ENCODE results near the gene SLC35G3. TPM values are rescaled to one million over a fixed set of nuclear protein-coding genes. Genes with fewer than 3 reads are reported as not detected.

The SLC35G3 gene
- total and polyA plus RNA-seq, 10 of the 15 experiments (the other 5 are each of a cell fraction or from before 2014, with no cell fraction given): not detected

GRCh38 chr17:35242158-35242804, 48.1 kb upstream of the SLC35G3 start (continued):
- TF ChIP-seq ZBTB40 (IDR thresholded peaks at IDR 0.05; ENCODE audit: borderline replicate concordance): no peak
- no peak for TF ChIP-seq HDAC2 (IDR thresholded peaks at IDR 0.05)

DNA sequence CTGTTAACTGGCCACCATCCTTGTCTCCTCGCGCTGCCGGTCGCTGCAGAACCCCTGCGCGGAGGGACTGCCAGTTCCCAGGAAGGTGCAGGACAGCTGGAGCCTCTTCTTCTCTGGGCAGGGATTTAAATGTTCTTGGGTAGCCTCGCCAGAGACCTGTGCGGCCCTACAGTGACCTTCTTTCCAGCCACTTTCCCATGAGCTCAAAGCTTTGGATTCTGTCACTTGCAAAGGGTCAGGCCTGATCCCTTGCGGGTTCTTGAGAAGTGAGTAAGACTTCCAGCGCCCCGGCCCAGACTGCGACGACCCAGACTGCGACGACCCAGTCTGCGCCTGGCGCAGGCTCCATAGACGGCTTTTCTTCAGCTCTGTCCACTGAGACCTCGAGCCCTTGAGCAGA, 47.3 kb upstream of the SLC35G3 start:
- no peak for ATAC-seq
- TF ChIP-seq LARP7 (IDR thresholded peaks at IDR 0.05) (no peak), PAX8 (IDR thresholded peaks at IDR 0.05) (no peak), RAD51 (IDR thresholded peaks at IDR 0.05) (no peak)
- Histone ChIP-seq H3K27me3 (replicated peaks in 1 of 2; ENCODE audit: control insufficient read depth in 2 of 2, insufficient read depth in 2 of 2, low read length in 1 of 2) (no peaks in the 10 kb centered on the region), H4K20me1 (ENCODE audit: control insufficient read depth, insufficient read depth) (no peaks in the 10 kb centered on the region), H3K9me3 (replicated peaks; ENCODE audit: control insufficient read depth, insufficient read depth, low read length) (no peaks in the 10 kb centered on the region), H3K27ac (ENCODE audit: control insufficient read depth, insufficient read depth) (no peak overlapping the region), H3K9ac (ENCODE audit: control insufficient read depth, insufficient read depth, low read length) (no peak overlapping the region; the same call in 1 of the 2 replicates), H3K4me3 (peak overlapping the region; percentile 98; the same call in 1 of the 2 replicates), H3K36me3 (ENCODE audit: control insufficient read depth in 2 of 2, insufficient read depth in 2 of 2, low read length in 1 of 2) (no peaks in the 10 kb centered on the region), H3K4me1 (ENCODE audit: control insufficient read depth, insufficient read depth, low read length) (peaks cover 13% of the 10 kb centered on the region; the same call in 1 of the 2 replicates), H3K4me2 (ENCODE audit: control insufficient read depth, insufficient read depth) (peak overlapping the region; percentile 95), H3K79me2 (ENCODE audit: control insufficient read depth, insufficient read depth, low read length) (no peaks in the 10 kb centered on the region), H2AFZ (ENCODE audit: control insufficient read depth, low read depth, low read length) (no peak overlapping the region)
- ChIA-PET SMC1A (ENCODE audit: uncharacterized antibody, unreplicated experiment) (interaction anchor here (0.9 kb wide), 1 partner anchor 59 kb away, joined by 3 read pairs; no protein-coding TSS in a partner anchor), POLR2A (interaction anchor here (1.1 kb wide), 1 partner anchor 21 kb away, joined by 3 read pairs; no protein-coding TSS in a partner anchor), RAD21 (ENCODE audit: unreplicated experiment) (no interaction called here), CTCF (no interaction called here)
- in situ Hi-C loops (cut with MboI) (no loop called here), intact Hi-C loops (cut with micrococcal nuclease; ENCODE audit: unreplicated experiment) (loop anchor here (5.0 kb wide), 1 partner anchor 206 kb away; the partner anchor contains the start of gene SLFN13)
- FAIRE-seq: no peak
- 92% methylated on average over 19 of the region's 19 CpGs for WGBS (ENCODE audit: insufficient coverage, insufficient replicate concordance, low lambda C conversion rate, missing lambda C conversion rate)
- BruUV-seq (replicated peaks): no TSS peak
- no peak for DNase-seq (ENCODE audit: low read depth, low spot score)

Measured in GM12878 (cell line).